Fibroblast of mammary gland (primary cell): ENCODE results near the gene SMC1B.
A peak's percentile ranks its signal among the peaks of the same experiment; 100 is the strongest.

Source experiments
- DNase-seq: peaks from one replicate; pipeline ENCODE4 v3.0.0-alpha.2; 2010; ENCODE audit warnings: low read depth
- H3K4me3 ChIP-seq: 2 replicates; pipeline ENCODE4 v1.5.1; 2011; ENCODE audit warnings: low read depth, mild to moderate bottlenecking, low read length, moderate library complexity; ENCODE audit not compliant: control insufficient read depth
- TF ChIP-seq, protein P1 (sequence below): conservative IDR thresholded peaks from 2 replicates; pipeline ENCODE4 v1.5.1; 2011; ENCODE audit warnings: low read depth, low read length, inconsistent platforms; ENCODE audit not compliant: control insufficient read depth, insufficient read depth

The SMC1B gene

DNA sequence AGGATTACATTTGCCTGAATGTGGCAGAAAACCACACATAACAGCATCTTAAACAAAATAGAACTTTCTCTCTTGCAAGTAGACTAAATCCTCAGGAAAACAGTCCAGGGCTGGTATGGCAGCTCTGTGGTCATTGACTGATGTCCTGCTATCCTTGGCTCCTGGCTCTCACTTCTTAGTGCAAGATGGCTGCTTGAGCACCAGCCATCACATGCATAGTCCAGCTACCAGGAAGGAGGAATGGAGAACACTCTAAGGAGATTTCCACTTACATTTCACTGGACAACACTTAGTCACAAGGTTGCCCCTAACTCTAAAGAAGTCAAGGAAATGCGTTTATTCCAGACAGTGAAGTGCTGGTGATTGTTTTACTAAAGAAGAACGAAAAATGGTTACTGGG is 13.7 kb upstream of the SMC1B start:
- TF ChIP-seq, protein P1, sequence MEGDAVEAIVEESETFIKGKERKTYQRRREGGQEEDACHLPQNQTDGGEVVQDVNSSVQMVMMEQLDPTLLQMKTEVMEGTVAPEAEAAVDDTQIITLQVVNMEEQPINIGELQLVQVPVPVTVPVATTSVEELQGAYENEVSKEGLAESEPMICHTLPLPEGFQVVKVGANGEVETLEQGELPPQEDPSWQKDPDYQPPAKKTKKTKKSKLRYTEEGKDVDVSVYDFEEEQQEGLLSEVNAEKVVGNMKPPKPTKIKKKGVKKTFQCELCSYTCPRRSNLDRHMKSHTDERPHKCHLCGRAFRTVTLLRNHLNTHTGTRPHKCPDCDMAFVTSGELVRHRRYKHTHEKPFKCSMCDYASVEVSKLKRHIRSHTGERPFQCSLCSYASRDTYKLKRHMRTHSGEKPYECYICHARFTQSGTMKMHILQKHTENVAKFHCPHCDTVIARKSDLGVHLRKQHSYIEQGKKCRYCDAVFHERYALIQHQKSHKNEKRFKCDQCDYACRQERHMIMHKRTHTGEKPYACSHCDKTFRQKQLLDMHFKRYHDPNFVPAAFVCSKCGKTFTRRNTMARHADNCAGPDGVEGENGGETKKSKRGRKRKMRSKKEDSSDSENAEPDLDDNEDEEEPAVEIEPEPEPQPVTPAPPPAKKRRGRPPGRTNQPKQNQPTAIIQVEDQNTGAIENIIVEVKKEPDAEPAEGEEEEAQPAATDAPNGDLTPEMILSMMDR = no peak
- no peak for DNase-seq
- H3K4me3 ChIP-seq = no peak overlapping the region

DNA sequence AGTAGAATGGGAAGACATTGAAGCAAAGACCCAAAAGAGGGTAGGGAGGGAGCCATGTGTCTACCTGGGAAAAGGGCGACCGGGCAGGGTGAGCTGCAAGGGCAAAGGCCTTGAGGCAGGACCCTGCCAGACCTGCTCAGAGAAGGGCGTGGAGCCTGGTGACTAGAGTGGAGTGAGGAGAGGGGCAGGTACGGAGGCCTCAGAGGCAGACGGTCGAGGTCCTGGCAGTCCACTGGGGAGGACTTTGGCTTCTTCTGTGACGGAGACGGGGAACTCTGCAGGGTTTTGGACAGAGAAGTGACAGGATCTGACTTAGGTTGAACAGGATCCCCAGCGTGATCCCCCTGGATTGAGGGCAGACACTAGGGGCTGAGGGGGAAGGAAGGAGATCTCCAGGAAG is 13.0 kb upstream of the SMC1B start:
- TF ChIP-seq, protein P1 = no peak
- DNase-seq = no peak
- no peak overlapping the region for H3K4me3 ChIP-seq

GRCh38 chr22:45425531-45426265 is 12.3 kb upstream of the SMC1B start:
- TF ChIP-seq, protein P1 = no peak
- DNase-seq = no peak
- no peak overlapping the region for H3K4me3 ChIP-seq

DNA sequence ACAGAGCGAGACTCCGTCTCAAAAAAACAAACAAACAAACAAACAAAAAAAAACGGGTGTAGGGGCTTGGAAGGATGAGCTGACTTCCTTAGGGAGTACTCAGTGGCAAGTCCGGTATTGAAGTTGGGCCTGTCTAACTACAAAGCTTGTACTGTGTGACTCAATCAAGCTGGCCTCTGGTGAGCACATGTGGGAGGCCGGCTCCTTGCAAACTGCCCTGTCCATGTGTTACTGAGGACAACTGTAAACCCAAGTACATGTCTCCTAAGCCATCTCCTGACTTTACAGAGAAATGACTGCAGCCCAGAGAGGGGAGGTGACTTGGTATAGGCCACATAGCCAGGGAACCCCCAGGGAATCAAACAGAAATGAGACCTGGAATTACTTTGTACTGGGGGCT is 11.7 kb upstream of the SMC1B start:
- H3K4me3 ChIP-seq = no peak overlapping the region
- TF ChIP-seq, protein P1 = no peak
- DNase-seq = peak; percentile 72

- H3K4me3 ChIP-seq = no peak overlapping the region
- TF ChIP-seq, protein P1 = no peak
- no peak for DNase-seq
Observed at GRCh38 chr22:45424241-45424731, 10.9 kb upstream of the SMC1B start.

DNA sequence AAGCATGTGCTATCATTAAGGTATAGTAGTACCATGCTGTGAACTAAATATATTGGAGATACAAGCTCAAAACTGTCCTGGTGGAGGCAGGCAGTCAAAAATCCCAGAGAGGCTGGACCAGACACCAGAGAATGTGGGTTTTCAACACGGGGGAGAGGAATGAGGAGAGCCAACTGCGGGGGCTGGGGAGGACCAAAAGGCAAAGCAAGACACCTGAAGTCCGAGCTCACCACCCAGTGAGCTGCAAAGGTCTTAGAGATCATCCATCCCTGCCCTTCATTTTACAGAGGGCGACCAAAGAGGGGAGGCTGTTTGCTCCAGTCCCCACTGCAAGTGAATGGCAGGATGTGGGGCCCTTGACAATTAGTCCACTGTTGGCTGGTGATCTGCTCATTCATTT is 10.1 kb upstream of the SMC1B start:
- TF ChIP-seq, protein P1 = no peak

More for the DNA sequence above, 10.1 kb upstream of the SMC1B start:
- no peak overlapping the region for H3K4me3 ChIP-seq
- DNase-seq = no peak
